Stimulated activated CD8-positive, alpha-beta memory T cell treated with anti-CD3 and anti-CD28 coated beads, Interleukin-4, amount 100 ng/mL, for 4 hours (primary cell): ENCODE data around the gene RGS7.
"Not testable (repeated sequence)": the region's sequence is repeated elsewhere in the genome, so short reads cannot be mapped to it uniquely, and the experiment has no call there.

Experiments
- DNase-seq, 2 donors: peaks; one replicate each; pipeline ENCODE4 v3.0.0-alpha.2; 2020; ENCODE audit warnings: low read depth in 2 of 2, low spot score in 1 of 2

The RGS7 gene

GRCh38 chr1:240993004-240993403 lies 364.0 kb downstream of the RGS7 start:
- no peak for DNase-seq

DNA sequence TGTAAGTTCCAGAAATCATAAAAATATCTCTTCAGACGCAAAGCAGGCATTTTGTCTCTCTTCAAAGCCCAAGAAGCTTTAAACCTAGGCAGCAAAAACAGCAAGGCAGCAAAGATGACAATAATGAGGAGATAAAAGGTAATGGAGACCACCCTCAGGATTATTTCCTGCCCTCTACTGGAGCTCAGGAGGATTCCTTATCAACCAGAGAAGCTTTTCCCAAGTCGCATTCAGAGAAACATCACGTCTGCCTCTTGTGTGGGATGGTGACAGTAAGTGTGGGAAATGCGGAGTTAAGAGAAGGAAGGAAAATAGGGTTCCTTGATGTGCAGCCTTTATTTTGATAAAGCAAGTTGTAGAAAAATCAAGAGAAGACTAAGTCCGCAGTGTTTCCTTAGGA lies 365.8 kb downstream of the RGS7 start:
- DNase-seq, result no peak

GRCh38 chr1:240987928-240988327 lies 369.1 kb downstream of the RGS7 start:
- DNase-seq, result no peak

- DNase-seq, result no peak
Observed at GRCh38 chr1:240985081-240985480, 371.9 kb downstream of the RGS7 start.

- no peak for DNase-seq
Observed at GRCh38 chr1:240980342-240980741, 376.7 kb downstream of the RGS7 start.

GRCh38 chr1:240976685-240977084 lies 380.3 kb downstream of the RGS7 start:
- no peak for DNase-seq

GRCh38 chr1:240973875-240974274 lies 383.1 kb downstream of the RGS7 start:
- DNase-seq, result no peak

- not testable (repeated sequence) for DNase-seq
Observed at GRCh38 chr1:240972059-240972458, 384.9 kb downstream of the RGS7 start.

- no peak for DNase-seq
Observed at GRCh38 chr1:240970253-240970652, 386.8 kb downstream of the RGS7 start.

- no peak for DNase-seq
Observed at GRCh38 chr1:240968864-240969263, 388.1 kb downstream of the RGS7 start.

- no peak for DNase-seq
Observed at GRCh38 chr1:240967070-240967724, 389.8 kb downstream of the RGS7 start.

DNA sequence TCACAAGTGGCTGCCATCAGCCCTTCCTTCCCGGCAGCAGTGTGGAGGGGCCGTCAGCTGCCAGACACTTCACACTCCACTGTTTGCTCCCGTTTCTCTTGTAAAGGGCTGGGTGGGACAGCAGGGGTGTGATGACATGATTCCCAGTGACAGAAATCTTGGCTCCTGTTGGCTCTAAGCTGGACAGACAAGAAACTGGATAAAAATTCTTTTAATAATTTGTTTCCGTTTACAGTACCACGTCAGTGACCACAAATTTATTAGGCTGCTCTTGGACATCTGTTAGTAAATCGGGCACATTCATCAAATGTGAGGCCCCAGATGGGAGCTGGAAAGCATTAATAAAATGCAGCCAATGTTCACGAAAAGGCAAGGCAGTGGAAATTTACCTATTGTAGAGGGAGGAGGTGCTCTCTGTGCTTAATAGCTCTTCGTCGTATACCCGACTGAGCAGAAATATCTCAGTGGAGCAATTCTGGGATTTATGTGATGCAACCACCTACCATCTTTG lies 391.4 kb downstream of the RGS7 start:
- DNase-seq, result no peak

GRCh38 chr1:240962086-240962485 lies 394.9 kb downstream of the RGS7 start:
- DNase-seq, result no peak

- no peak for DNase-seq
Observed at GRCh38 chr1:240956424-240956823, 400.6 kb downstream of the RGS7 start.

DNA sequence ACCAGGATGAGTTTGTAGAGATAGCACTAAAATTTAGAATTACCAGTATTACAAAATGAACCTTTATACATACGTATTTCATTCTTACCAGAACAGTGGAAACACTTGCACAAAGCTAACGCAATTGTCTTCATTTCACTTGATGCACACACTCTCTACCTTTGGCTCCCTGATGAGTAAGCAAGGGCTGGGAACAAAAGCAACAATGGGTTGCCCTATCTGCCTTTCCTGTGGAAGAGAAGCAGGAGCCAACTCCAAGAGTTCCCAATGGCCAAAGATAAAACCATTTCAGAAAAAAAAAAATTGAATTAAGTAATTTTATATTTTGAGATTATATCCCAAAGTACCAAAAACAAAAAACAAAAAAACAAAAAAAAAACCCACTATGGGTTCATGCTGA lies 401.0 kb downstream of the RGS7 start:
- no peak for DNase-seq

DNA sequence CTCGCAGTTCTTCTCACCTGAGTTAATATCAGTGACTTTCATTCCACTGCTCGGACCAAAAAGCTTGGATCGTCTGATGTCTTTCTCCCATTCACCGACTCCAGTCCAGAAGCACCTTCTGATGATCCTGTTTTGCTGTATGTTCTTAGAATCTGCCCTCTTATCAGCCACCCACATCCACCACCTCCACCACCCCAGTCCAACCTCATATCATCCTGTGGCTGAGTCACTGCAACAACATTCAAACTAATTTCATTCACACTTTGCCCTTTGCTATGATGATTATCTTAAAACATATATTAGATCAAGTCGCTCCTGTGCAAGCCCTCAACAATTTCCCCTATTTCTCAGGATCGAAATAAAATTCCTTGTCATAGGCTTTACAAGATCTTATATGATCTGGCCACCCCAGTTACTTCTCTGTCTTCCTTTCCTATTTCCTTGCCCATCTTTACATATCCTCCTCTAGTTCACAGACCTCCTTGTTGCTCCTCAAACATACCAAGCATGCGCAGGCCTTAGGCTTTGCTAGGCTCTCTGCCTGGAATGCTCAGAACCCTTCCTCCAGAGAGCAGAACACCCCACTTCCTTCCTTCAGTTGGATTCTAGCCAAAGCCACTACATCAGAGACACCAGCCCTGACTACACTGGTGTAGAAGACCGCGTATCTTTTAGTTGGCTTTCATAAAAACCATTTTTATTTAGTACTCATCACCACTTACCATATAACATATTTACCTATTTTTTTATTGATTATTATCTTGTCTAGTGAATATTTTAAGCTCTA lies 409.4 kb downstream of the RGS7 start:
- DNase-seq, result no peak

GRCh38 chr1:240946926-240947325 lies 410.1 kb downstream of the RGS7 start:
- no peak for DNase-seq

GRCh38 chr1:240942901-240943300 lies 414.1 kb downstream of the RGS7 start:
- no peak for DNase-seq

GRCh38 chr1:240941701-240942370 lies 415.2 kb downstream of the RGS7 start:
- no peak for DNase-seq

DNA sequence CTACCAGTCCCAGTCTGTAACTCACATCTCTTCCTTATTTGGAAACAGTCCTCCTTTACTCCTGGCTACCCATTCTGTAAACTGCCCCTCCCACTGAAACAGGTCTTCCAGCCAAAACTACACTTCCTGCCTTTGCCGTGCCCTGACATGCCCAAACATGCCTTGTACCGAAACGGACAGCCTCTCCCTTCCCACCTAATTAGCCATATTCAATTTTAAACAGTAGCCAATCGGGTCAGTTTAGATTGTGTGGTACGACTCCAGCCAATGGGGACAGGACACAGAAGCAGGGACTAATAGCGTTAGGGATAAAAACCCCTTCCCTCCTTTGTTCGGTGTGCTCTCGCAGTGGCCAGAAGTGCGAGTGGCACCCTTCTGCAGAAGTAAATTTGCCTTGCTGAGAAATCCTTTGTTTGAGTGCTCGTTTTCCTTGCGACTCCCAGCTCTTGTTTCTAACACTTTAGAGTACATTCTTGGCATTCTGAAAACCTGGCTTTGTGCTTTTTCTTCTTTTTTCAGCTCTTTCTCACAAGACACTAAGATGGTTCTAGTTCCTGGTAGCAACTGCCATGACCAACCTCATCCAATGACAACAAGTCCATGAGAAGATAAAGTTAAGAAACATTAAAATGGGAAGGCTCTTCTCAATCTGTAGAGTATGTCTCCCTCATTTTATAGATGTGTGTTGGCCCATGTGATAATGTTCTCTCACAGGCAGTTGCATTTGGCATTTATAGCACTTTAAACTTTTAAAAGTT lies 419.9 kb downstream of the RGS7 start:
- no peak for DNase-seq

DNA sequence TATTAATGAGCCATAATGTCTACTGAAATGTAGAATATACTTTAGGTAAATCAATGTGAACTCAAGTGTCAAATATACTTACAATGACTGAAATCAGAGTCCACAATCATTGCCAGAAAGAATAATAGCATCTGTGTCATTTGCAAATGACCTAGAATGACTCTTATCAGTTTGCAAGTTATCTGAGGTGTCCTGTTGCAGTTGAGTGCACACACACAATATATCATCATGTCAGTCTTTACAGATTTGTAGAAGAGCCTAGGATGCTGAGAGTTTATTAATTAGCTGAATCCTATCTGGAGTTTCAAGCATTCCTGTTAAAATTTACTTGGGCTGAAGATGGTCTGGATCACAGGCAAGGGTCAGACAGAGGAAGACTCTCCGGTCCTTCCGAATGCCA lies 421.1 kb downstream of the RGS7 start:
- no peak for DNase-seq
